Activated naive CD4-positive, alpha-beta T cell treated with anti-CD3 and anti-CD28 coated beads, Interleukin-2, amount 50 U/mL, for 24 hours (primary cell): ENCODE measurements around the gene UBR4.

Experiments
- H3K27ac Mint-ChIP-seq: one replicate; pipeline ENCODE4 v1.8.0; 2021; ENCODE audit warnings: mild to moderate bottlenecking, mixed read lengths
- H3K27me3 Mint-ChIP-seq: one replicate; pipeline ENCODE4 v1.8.0; 2021; ENCODE audit warnings: mixed read lengths
- H3K36me3 Mint-ChIP-seq: one replicate; pipeline ENCODE4 v1.8.0; 2021; ENCODE audit warnings: mixed read lengths
- H3K4me1 Mint-ChIP-seq: one replicate; pipeline ENCODE4 v1.8.0; 2021; ENCODE audit warnings: mixed read lengths
- H3K4me3 Mint-ChIP-seq: one replicate; pipeline ENCODE4 v1.8.0; 2021; ENCODE audit warnings: mild to moderate bottlenecking, mixed read lengths
- H3K9me3 Mint-ChIP-seq: one replicate; pipeline ENCODE4 v1.8.0; 2021; ENCODE audit warnings: mixed read lengths

UBR4 gene

GRCh38 chr1:19086176-19086875 is 123.7 kb downstream of the UBR4 start:
- no peak overlapping the region for H3K4me3 Mint-ChIP-seq
- H3K36me3 Mint-ChIP-seq, result peaks cover 24% of the 10 kb centered on the region
- H3K27me3 Mint-ChIP-seq, result no peaks in the 10 kb centered on the region
- H3K9me3 Mint-ChIP-seq, result no peaks in the 10 kb centered on the region
- peak overlapping the region; percentile 38 for H3K27ac Mint-ChIP-seq
- H3K4me1 Mint-ChIP-seq, result peaks cover 11% of the 10 kb centered on the region

- Mint-ChIP-seq H3K27me3 (no peaks in the 10 kb centered on the region), H3K36me3 (peaks cover 21% of the 10 kb centered on the region), H3K27ac (no peak overlapping the region), H3K4me1 (peaks cover 11% of the 10 kb centered on the region), H3K9me3 (no peaks in the 10 kb centered on the region), H3K4me3 (no peak overlapping the region)
Measured at GRCh38 chr1:19084206-19084738, 125.8 kb downstream of the UBR4 start.

- Mint-ChIP-seq H3K9me3 (no peaks in the 10 kb centered on the region), H3K36me3 (peaks cover 17% of the 10 kb centered on the region)
Measured at GRCh38 chr1:19083081-19083480, 127.0 kb downstream of the UBR4 start.

GRCh38 chr1:19081218-19081893 is 128.7 kb downstream of the UBR4 start:
- no peak overlapping the region for H3K4me3 Mint-ChIP-seq
- no peak overlapping the region for H3K27ac Mint-ChIP-seq
- H3K9me3 Mint-ChIP-seq, result no peaks in the 10 kb centered on the region
- peaks cover under 1% of the 10 kb centered on the region for H3K4me1 Mint-ChIP-seq
- H3K27me3 Mint-ChIP-seq, result no peaks in the 10 kb centered on the region
- peaks cover 19% of the 10 kb centered on the region for H3K36me3 Mint-ChIP-seq

More at GRCh38 chr1:19083081-19083480, 127.0 kb downstream of the UBR4 start:
- H3K27ac Mint-ChIP-seq, result no peak overlapping the region
- H3K27me3 Mint-ChIP-seq, result no peaks in the 10 kb centered on the region
- no peak overlapping the region for H3K4me3 Mint-ChIP-seq
- peaks cover 6% of the 10 kb centered on the region for H3K4me1 Mint-ChIP-seq

- peaks cover 7% of the 10 kb centered on the region for H3K4me1 Mint-ChIP-seq
- no peak overlapping the region for H3K4me3 Mint-ChIP-seq
- no peak overlapping the region for H3K27ac Mint-ChIP-seq
- no peaks in the 10 kb centered on the region for H3K27me3 Mint-ChIP-seq
- H3K9me3 Mint-ChIP-seq, result no peaks in the 10 kb centered on the region
- peaks cover 20% of the 10 kb centered on the region for H3K36me3 Mint-ChIP-seq
Measured at GRCh38 chr1:19080721-19081120, 129.3 kb downstream of the UBR4 start.

GRCh38 chr1:19079541-19080472 is 130.3 kb downstream of the UBR4 start:
- peaks cover 16% of the 10 kb centered on the region for H3K4me1 Mint-ChIP-seq
- H3K36me3 Mint-ChIP-seq, result peaks cover 23% of the 10 kb centered on the region
- H3K9me3 Mint-ChIP-seq, result no peaks in the 10 kb centered on the region
- no peak overlapping the region for H3K4me3 Mint-ChIP-seq
- no peak overlapping the region for H3K27ac Mint-ChIP-seq
- H3K27me3 Mint-ChIP-seq, result no peaks in the 10 kb centered on the region

- Mint-ChIP-seq H3K27me3 (no peaks in the 10 kb centered on the region), H3K36me3 (peaks cover 22% of the 10 kb centered on the region), H3K9me3 (no peaks in the 10 kb centered on the region), H3K27ac (no peak overlapping the region), H3K4me1 (peaks cover 29% of the 10 kb centered on the region), H3K4me3 (no peak overlapping the region)
Measured at GRCh38 chr1:19078536-19078935, 131.5 kb downstream of the UBR4 start.

GRCh38 chr1:19076841-19077616 is 133.0 kb downstream of the UBR4 start:
- Mint-ChIP-seq H3K27ac (no peak overlapping the region), H3K4me3 (no peak overlapping the region), H3K9me3 (no peaks in the 10 kb centered on the region), H3K4me1 (peaks cover 42% of the 10 kb centered on the region), H3K27me3 (no peaks in the 10 kb centered on the region), H3K36me3 (peaks cover 20% of the 10 kb centered on the region)

- no peaks in the 10 kb centered on the region for H3K27me3 Mint-ChIP-seq
- no peaks in the 10 kb centered on the region for H3K9me3 Mint-ChIP-seq
- H3K4me3 Mint-ChIP-seq, result peak overlapping the region; percentile 84
- H3K27ac Mint-ChIP-seq, result peak overlapping the region; percentile 81
- H3K4me1 Mint-ChIP-seq, result peaks cover 57% of the 10 kb centered on the region
- H3K36me3 Mint-ChIP-seq, result peaks cover 14% of the 10 kb centered on the region
Measured at GRCh38 chr1:19074902-19075721, 135.0 kb downstream of the UBR4 start.

GRCh38 chr1:19074361-19074901 is 135.6 kb downstream of the UBR4 start:
- Mint-ChIP-seq H3K27ac (peak overlapping the region; percentile 81), H3K9me3 (no peaks in the 10 kb centered on the region), H3K4me3 (peak overlapping the region; percentile 84), H3K27me3 (no peaks in the 10 kb centered on the region), H3K36me3 (peaks cover 14% of the 10 kb centered on the region), H3K4me1 (peaks cover 61% of the 10 kb centered on the region)

GRCh38 chr1:19073311-19074186 is 136.5 kb downstream of the UBR4 start:
- H3K27ac Mint-ChIP-seq, result peak overlapping the region; percentile 62
- peak overlapping the region; percentile 26 for H3K4me3 Mint-ChIP-seq
- peaks cover 14% of the 10 kb centered on the region for H3K36me3 Mint-ChIP-seq
- H3K27me3 Mint-ChIP-seq, result no peaks in the 10 kb centered on the region
- H3K4me1 Mint-ChIP-seq, result peaks cover 61% of the 10 kb centered on the region
- H3K9me3 Mint-ChIP-seq, result no peaks in the 10 kb centered on the region

GRCh38 chr1:19072285-19072981 is 137.6 kb downstream of the UBR4 start:
- H3K27ac Mint-ChIP-seq, result peak overlapping the region; percentile 62
- no peaks in the 10 kb centered on the region for H3K27me3 Mint-ChIP-seq
- peaks cover 61% of the 10 kb centered on the region for H3K4me1 Mint-ChIP-seq
- H3K9me3 Mint-ChIP-seq, result no peaks in the 10 kb centered on the region
- peaks cover 14% of the 10 kb centered on the region for H3K36me3 Mint-ChIP-seq
- H3K4me3 Mint-ChIP-seq, result no peak overlapping the region
